ENCODE data around the gene DENND4C. TPM values are rescaled to one million over a fixed set of nuclear protein-coding genes. Genes with fewer than 3 reads are reported as not detected.
"Not testable (repeated sequence)": the region's sequence is repeated elsewhere in the genome, so short reads cannot be mapped to it uniquely, and the experiment has no call there.

The DENND4C gene
- total RNA-seq, 3 donors from 2014 or later: 146 to 158 (median 148) TPM

DNA sequence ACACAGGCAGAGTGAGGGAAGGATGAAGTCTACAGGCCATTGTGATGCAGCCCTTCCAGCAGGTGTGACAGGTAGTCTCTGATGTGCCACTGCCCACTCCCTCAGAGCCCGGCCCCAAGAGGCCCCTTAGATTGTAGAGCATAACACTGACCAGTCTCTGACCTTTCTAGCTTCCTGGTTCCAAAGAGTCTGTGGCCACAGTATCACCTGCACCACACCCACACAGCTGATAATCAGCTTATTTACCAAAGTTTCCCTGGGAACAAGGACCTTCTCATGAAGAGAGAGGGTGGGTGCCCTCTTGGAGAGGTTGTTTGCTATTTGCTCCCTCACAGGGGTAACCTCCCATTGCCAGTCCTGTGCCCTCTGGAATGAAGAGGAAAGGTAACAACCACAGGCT is 167.4 kb downstream of the DENND4C start:
- DNase-seq (ENCODE audit: low spot score in 2 of 2): no peak
- Histone ChIP-seq H3K27ac (no peak overlapping the region), H3K9me3 (no peaks in the 10 kb centered on the region), H3K4me3 (no peak overlapping the region), H3K27me3 (no peaks in the 10 kb centered on the region), H3K36me3 (no peaks in the 10 kb centered on the region), H3K4me1 (no peaks in the 10 kb centered on the region)
- no peak for TF ChIP-seq POLR2AphosphoS5 (IDR thresholded peaks at IDR 0.05)
- TF ChIP-seq, protein P1, sequence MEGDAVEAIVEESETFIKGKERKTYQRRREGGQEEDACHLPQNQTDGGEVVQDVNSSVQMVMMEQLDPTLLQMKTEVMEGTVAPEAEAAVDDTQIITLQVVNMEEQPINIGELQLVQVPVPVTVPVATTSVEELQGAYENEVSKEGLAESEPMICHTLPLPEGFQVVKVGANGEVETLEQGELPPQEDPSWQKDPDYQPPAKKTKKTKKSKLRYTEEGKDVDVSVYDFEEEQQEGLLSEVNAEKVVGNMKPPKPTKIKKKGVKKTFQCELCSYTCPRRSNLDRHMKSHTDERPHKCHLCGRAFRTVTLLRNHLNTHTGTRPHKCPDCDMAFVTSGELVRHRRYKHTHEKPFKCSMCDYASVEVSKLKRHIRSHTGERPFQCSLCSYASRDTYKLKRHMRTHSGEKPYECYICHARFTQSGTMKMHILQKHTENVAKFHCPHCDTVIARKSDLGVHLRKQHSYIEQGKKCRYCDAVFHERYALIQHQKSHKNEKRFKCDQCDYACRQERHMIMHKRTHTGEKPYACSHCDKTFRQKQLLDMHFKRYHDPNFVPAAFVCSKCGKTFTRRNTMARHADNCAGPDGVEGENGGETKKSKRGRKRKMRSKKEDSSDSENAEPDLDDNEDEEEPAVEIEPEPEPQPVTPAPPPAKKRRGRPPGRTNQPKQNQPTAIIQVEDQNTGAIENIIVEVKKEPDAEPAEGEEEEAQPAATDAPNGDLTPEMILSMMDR (IDR thresholded peaks at IDR 0.05): no peak
- no peak for TF ChIP-seq POLR2A (IDR thresholded peaks at IDR 0.05)
- intact Hi-C loops (cut with DNase I; ENCODE audit: low total_unique reads): no loop called here

DNA sequence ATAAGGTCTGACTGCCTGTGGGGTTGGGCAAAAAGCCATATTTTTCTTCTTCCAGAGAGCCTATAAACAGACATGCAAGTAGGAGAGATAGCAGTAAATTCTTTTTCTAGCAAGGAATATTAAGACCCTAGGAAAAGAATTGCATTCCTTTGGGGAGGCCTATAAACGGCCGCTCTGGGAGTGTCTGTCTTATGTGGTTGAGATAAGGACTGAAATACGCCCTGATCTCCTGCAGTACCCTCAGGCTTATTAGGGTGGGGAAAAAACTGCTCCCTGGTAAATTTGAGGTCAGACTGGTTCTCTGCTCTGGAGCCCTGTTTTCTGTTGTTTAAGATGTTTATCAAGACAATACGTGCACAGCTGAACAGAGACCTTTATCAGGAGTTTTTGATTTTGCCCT is 172.7 kb downstream of the DENND4C start:
- H3K4me1 ChIP-seq; DNase-seq (ENCODE audit: low spot score in 2 of 2); H3K27ac ChIP-seq; H3K4me3 ChIP-seq; intact Hi-C loops (cut with DNase I; ENCODE audit: low total_unique reads); H3K27me3 ChIP-seq; H3K9me3 ChIP-seq; H3K36me3 ChIP-seq: not testable (repeated sequence)

DNA sequence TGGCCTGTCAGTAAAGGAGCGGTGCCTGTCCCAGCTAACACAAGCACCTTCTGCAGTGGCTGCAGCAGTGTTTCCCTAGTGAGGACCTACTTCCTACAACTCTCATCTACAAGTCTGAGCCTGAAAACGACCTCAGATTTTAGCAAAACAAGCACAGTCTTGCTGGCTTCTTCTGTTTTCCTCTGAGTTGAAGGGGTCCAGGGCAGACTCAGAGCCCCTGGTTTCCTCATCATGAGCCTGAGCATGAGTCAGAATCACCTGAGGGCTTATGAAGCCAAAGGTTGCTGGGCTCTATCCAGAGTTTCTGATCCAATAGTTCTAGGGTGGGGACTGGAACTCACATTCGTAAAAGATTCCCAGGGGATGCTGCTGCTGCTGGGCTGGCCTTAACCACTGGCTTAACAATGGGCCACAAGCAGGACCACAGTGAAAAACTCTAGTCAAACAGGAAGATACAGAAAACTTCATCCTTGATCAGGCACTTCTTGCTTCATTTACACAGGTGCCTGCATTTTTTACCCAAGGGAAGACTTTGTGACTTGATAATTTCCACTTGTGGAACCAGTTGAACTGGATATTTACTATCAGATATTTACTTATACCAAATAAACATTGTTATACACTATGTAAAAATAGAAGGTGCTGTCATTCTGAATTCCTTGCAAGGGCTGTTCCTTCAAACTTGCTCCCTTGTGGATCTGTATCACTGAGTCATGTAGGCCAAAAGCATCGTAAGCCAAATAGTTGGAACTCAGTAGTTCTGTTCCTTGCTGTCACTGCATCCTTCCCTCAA is 174.0 kb downstream of the DENND4C start:
- Histone ChIP-seq H3K36me3 (no peaks in the 10 kb centered on the region), H3K27ac (peak overlapping the region in 1 of 2 donors; percentile 39), H3K9me3 (peaks cover 0 to 3% of the 10 kb centered on the region in 2 donors), H3K4me3 (no peak overlapping the region), H3K4me1 (no peaks in the 10 kb centered on the region), H3K27me3 (no peaks in the 10 kb centered on the region)
- DNase-seq (ENCODE audit: low spot score in 2 of 2): no peak
- TF ChIP-seq, protein P1 (IDR thresholded peaks at IDR 0.05): no peak
- no peak for TF ChIP-seq POLR2AphosphoS5 (IDR thresholded peaks at IDR 0.05)
- TF ChIP-seq POLR2A (IDR thresholded peaks at IDR 0.05): no peak
- intact Hi-C loops (cut with DNase I; ENCODE audit: low total_unique reads): no loop called here

DNA sequence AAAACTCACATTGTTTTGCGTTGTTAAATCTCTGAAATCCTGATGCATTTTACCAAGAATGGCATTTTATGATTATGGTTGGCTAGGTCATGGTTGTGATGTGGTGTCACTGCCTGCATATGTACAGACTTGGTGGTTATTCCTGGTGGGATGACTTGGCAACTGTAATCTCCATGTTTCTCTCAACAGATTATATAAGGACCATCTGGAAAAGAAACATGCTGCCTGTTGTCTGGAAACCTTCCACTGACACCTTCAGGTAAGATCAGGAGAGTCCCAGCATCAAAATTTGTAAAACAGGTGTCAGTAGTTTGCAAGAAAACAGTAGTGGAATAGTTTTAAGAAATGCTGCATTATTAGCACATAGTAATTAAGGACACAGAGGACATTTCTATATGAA is 175.3 kb downstream of the DENND4C start:
- H3K4me3 ChIP-seq: no peak overlapping the region
- H3K9me3 ChIP-seq: peaks cover 0 to 3% of the 10 kb centered on the region in 2 donors
- DNase-seq (ENCODE audit: low spot score in 2 of 2): no peak
- peaks cover 0 to 6% of the 10 kb centered on the region in 2 donors for H3K4me1 ChIP-seq
- no peaks in the 10 kb centered on the region for H3K36me3 ChIP-seq
- no peak overlapping the region for H3K27ac ChIP-seq
- TF ChIP-seq, protein P1 (IDR thresholded peaks at IDR 0.05): no peak
- no peak for TF ChIP-seq POLR2A (IDR thresholded peaks at IDR 0.05)
- TF ChIP-seq POLR2AphosphoS5 (IDR thresholded peaks at IDR 0.05): no peak
- no peaks in the 10 kb centered on the region for H3K27me3 ChIP-seq
- intact Hi-C loops (cut with DNase I; ENCODE audit: low total_unique reads): no loop called here

DNA sequence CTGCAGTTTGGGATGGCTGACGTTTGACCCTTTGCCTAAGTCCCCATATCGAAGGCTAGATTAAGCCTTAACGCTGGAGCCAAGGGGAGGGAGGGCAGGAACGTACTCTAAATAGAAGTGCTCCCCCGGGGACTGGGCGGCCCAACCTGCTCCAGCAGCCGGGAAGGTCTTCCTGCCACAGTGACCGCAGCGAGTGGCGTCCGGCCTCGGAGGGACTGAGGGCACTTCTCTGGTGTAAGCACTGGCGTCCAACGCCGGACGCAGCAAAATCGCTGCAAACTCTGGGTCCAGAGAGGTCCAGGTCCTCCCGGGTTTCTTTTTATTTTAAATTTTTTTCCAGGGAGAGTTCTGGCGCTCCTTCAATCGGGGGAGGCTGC is 177.8 kb downstream of the DENND4C start:
- intact Hi-C loops (cut with DNase I; ENCODE audit: low total_unique reads): no loop called here
- Histone ChIP-seq H3K27ac (peak overlapping the region; percentile 87 to 95), H3K27me3 (no peaks in the 10 kb centered on the region), H3K4me1 (peaks cover 0 to 6% of the 10 kb centered on the region in 2 donors), H3K36me3 (no peaks in the 10 kb centered on the region), H3K4me3 (peak overlapping the region; percentile 83 to 95 (median 90)), H3K9me3 (peaks cover 0 to under 1% of the 10 kb centered on the region in 2 donors)
- TF ChIP-seq POLR2A (IDR thresholded peaks at IDR 0.05) (no peak), POLR2AphosphoS5 (IDR thresholded peaks at IDR 0.05) (no peak)
- TF ChIP-seq, protein P1 (IDR thresholded peaks at IDR 0.05): no peak
- peak in 1 of 2 donors; percentile 58 for DNase-seq (ENCODE audit: low spot score in 2 of 2)
